HUDEP-2 (cell line): ENCODE results near the gene MTX1.

Experiments
- DNase-seq, 76 experiments: peaks; one replicate each; lab custom pipeline; 2025; ENCODE audit not compliant: unreplicated experiment in 76 of 76; lab: John Stamatoyannopoulos, UW

Gene MTX1

DNA sequence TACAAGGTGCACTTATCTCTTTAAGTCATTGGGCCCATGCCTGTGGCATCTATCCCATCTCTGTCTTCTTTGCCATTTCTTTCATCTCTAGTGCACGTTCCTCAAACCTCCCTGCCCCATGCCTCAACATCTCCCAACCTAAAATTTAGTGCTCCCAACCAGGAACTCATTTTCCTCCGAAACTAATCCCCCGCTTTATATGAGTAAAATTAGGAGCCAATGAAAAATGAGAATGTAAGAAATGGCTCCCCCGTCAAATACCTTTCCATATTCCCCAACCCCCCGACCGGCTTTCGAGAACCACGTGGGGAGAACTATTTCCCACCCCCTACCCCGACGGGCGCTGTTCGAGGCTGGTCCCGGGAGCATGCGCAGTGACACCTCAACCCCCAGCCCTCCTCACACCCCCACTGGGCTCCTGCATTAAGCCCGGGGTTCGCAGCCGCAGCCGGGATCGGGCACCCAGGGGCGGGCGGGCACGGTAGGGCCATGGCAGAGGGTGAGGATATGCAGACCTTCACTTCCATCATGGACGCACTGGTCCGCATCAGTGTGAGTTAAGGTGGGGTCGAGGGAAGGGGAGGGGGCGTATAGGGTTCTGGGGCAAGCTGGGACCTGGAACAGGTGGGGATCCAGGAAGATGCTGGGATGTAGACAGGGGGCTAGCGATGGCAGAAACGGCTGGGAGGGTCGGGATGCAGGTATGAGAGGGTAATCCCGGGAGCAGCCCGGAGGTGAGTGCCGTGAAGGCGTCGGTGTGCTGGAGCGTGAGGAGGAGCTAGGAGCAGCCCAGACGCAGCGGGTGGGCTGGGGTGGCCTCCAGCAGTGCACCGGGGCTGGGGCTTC, 34.8 kb upstream of the MTX1 start, which contains the start of gene TRIM46:
TSS of gene TRIM46 (plus strand) at position 372 of the 846 bp plus-strand sequence. CDS start at position 490, 118 bp downstream.
- DNase-seq, result peak in 14 of 76 experiments; percentile 6 to 54 (median 28)

DNA sequence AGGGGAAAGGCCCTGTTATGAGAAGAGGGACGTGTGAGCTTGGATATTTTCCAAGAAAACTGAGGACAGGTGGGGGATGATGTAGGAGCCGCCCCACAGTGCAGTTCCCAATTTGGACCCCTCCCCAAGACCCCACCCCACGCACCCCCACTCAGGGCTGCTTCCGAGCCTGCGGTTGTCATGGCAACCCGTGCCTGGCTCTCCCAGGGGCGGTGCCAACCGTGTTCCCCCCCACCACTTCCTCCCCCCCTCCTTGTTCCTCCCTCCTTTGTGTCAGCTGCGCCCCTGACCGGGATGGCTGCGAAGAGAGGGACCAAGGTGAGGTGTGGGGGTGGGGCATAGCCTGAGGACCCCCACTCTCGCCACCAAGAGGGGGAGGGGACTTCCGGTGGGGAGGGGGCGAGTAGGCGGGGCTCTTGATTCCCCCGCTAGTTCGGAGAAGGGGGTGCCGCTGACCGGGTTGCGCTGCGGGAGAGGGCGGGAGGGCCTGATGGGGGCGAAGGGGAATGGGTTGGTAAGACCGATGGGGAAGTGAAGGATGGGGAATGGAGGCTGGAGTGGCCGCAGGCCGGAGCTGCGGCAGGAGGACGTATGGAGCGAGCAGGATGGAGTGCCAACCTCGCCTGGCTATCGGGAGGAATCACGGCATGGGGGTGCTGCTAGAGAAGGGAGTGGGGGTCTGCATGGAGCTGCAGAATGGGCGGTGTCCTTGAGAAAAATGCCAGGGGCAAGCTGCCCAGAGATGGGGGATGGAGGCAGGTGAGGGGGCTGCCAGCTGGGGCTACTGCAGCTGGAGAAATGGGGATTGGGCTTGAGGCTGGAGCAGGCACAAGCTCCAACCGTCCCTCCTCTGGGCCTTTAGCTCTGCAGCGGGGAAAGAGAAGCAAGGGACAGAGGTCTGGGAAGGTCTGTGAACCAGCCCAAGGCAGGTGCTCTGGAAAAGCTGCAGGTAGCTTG, 33.9 kb upstream of the MTX1 start:
- no peak for DNase-seq

GRCh38 chr1:155175281-155175926, 33.1 kb upstream of the MTX1 start:
- no peak for DNase-seq

DNA sequence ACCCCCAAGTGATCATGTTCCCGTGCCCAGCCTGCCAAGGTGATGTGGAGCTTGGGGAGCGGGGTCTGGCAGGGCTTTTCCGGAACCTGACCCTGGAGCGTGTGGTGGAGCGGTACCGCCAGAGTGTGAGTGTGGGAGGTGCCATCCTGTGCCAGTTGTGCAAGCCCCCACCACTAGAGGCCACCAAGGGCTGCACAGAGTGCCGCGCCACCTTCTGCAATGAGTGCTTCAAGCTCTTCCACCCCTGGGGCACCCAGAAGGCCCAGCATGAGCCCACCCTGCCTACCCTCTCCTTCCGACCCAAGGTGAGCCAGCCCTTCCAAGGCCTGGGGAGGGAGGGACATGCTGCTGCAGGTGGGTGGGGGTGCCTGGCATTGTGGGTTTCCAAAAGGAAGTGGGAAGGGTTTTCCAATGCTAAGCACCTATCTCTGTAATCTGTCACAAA, 32.5 kb upstream of the MTX1 start:
- DNase-seq, result peak in 45 of 76 experiments; percentile 1 to 61 (median 33)

GRCh38 chr1:155176544-155177071, 31.9 kb upstream of the MTX1 start:
- peak in 71 of 76 experiments; percentile 12 to 89 (median 78) for DNase-seq

GRCh38 chr1:155177192-155177917, 31.1 kb upstream of the MTX1 start:
- no peak for DNase-seq

DNA sequence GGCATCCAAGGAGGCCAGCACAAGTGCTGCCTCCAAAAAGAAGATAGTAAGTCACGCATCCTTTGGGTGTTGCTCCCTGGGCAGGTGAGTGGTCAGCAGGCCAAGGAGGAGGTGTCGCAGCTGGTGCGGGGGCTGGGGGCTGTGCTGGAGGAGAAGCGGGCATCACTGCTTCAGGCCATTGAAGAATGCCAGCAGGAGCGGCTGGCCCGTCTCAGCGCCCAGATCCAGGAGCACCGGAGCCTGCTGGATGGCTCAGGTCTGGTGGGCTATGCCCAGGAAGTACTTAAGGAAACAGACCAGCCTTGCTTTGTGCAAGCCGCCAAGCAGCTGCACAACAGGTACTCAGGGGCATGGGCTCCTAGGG, 30.6 kb upstream of the MTX1 start:
- DNase-seq, result no peak

DNA sequence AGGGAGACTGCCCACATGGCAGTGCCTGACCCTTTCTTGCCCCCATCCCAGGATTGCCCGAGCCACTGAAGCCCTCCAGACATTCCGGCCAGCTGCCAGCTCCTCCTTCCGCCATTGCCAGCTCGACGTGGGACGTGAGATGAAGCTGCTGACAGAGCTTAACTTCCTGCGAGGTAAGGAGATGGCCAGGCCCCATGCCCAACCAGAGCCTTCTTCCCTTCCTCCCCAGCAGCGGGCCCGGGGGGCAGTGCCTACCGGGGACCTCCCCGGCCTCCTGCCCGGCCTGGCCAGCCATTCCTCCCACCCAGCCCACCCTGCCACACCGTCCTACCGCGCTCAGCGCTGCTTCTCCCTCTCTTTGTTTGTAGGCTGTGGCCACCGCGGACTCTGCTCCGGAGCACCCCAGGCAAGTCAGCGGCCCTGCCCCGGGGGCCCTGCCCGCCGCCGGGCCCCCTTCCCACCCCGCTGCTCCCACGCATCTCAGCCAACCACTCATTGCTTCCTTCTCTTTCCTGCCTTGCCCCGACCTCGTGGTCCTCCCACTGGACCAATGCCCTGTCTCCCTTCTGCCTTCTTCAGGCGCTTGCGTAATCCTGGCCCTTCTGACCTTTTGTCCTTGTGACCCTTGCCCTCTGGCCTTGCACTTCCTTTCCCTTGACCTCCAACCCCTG, 29.9 kb upstream of the MTX1 start:
- no peak for DNase-seq

- DNase-seq, result no peak
Measured at GRCh38 chr1:155179112-155180031, 29.1 kb upstream of the MTX1 start.

DNA sequence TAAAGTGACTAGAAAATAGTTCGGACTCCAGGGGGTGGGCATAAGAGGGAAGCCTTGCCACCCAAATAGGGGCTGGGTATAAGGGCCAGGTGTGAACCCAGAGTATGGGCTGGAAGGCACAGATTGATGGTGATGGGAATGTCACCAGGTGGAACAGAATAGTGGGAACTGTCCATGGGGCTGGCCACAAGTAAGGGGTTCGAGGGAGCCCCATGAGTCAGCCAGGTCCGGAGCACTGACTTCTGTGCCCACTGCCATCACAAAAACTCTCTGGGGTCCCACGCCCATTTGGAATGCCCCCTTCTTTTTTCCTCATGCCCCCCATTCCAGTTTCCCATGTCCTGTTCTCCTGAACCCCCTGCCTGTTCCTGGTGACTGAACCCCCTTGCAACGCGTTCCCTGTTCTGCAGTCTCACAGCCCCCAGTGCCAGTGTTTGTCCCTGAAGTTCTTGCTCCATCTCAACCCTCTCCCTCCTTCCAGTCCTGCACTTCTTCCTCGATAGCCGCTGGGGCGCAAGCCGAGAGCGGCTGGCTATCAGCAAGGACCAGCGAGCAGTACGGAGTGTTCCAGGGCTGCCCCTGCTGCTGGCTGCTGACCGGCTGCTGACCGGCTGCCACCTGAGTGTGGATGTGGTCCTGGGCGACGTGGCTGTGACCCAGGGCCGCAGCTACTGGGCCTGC, 27.0 kb upstream of the MTX1 start:
- no peak for DNase-seq

- no peak for DNase-seq
Measured at GRCh38 chr1:155182052-155182550, 26.4 kb upstream of the MTX1 start.

DNA sequence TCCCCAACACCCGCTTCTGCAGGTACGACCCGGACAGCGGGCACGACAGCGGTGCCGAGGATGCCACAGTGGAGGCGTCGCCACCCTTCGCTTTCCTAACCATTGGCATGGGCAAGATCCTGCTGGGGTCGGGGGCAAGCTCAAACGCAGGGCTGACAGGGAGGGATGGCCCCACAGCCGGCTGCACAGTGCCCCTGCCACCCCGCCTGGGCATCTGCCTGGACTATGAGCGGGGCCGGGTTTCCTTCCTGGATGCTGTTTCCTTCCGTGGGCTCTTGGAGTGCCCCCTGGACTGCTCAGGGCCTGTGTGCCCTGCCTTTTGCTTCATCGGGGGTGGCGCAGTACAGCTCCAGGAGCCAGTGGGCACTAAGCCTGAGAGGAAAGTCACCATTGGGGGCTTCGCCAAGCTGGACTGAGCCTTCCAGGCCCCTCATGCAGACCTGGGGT, 24.7 kb upstream of the MTX1 start:
- no peak for DNase-seq

GRCh38 chr1:155184351-155184811, 24.1 kb upstream of the MTX1 start:
- no peak for DNase-seq

DNA sequence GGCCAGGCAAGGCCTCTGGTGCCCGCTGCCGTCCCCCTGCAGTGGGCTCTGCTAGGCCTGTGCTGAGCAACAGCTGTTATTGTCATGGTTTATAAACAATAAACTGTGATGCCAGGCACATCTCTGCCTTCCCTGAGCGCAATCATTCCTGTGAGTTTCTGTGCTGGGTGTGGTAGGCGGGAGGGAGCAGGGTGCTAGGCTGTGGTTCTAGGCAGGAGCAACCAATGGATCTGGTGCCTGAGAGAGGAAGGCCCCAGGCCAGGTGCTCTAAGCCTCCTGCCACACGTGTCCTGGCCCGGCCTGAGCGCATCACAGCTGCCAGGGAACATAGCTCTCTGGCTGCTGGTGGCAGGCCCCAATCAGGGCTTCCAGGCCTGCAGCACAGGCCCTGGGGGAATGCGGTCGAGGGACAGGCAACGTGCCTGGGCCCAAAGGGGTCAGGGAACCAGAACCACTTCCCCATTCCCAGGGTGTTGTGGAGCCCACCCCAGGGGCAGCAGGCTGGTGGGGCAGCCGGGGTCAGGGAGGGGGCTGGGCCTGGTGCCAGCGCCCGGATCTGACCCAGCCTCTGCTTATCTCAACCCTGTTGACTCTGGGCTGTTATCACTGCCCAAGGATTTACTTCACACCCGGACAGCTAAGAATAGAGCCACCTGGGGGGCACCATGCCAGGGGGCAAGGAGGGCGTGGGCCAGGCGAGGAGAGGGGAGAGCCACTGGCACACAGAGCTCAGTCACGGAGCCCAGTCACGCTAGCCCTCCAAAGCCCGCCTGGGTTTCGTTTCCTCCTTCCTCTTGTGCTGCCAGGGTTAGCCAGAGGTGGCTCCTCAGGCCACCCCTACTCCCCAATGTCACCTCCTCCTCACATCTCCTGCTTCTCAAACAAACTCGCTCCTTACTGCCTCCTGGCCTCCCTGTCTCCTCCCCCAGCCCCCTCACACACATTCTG, 23.4 kb upstream of the MTX1 start:
- peak in 66 of 76 experiments; percentile 5 to 74 (median 52) for DNase-seq

DNA sequence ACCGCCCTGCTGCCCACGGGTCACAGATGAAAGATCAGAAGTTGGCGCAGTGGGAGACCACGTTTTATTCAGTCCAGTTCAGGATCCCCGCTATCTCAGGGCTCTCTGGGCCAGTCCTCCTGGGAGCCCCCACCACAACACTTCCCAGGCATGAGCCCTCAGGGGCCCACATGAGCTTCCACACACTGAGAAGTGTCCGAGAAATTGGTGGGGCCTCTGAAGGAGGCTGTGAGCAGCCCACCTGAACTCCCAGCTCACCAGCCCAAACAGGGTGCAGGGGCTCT, 22.8 kb upstream of the MTX1 start:
- no peak for DNase-seq

DNA sequence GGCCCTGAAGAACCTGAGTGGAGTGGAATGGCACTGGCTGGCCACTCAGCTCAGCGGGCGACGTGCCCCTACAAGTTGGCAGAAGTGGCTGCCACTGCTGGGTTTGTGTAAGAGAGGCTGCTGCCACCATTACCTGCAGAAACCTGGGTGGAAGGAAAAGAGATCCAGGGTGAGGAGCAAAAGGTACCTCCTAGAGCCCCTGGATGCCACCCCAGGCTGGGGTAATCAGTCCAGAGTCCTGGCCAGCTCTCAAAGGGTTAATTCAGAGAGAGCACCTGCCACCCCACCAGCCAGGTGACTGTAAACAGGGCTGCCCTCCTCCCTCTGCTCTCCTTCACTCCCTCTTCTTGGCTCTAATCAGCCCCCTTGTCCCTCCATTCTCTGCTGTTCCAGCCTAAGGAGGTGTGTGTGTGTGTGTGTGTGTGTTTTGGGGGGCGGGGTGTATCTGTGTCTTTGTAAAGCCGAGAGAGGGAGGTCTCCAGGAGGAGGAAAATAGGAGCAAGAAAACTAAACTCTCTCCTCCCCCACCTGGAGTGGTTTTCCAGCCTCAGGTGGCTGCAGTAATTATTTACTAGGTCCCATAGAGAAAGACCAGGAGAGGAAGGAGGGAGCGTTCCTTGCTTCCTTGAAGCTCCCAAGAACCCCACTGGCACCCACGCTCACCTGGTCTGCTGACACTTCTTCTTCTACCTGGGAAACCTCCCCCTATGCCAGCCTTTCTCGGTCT, 22.3 kb upstream of the MTX1 start:
- peak in 1 of 76 experiments; percentile 19 for DNase-seq
